NCI-H128 (cell line): Measurements from ENCODE around the gene HSD3B7.

Experiments
- DNase-seq: peaks from one replicate; lab custom pipeline; 2025; ENCODE audit not compliant: unreplicated experiment; lab: John Stamatoyannopoulos, UW

Gene HSD3B7

DNA sequence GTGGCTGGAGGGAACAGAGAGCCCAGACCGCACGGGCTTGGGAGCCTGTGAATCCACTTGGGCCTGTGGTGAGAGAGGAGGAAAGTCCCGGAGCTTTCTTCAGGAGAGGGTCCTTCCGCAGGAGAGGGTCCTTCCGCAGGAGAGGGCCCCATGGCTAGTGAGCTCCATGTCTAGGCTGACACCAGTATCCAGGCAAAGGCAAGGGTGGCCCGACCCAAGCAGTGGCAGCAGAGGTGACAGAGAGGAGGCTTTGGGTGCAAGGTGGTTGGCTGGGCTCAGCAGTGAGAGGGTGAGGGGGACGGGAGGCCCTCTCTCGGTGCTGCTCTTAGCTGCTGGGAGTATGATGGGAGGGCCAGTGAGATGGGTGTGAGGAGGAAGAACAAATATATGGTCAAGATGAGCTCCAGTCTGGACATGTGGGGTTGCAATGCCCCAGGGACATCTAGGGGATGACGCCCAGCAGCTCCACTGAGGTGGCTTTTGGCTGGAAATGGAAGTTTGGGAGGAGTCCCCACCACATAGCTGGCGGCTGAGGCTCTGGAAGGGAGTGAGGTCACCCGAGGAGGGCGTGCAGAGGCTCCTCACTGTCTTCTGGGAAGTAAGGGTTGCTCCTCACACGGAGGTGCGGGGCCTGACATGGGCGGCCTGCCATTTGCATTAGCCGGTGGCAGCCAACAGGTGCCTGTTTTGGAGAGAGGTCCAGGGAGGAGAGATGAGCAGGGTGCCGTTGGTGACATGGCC, 2.3 kb upstream of the HSD3B7 start:
- DNase-seq: no peak

DNA sequence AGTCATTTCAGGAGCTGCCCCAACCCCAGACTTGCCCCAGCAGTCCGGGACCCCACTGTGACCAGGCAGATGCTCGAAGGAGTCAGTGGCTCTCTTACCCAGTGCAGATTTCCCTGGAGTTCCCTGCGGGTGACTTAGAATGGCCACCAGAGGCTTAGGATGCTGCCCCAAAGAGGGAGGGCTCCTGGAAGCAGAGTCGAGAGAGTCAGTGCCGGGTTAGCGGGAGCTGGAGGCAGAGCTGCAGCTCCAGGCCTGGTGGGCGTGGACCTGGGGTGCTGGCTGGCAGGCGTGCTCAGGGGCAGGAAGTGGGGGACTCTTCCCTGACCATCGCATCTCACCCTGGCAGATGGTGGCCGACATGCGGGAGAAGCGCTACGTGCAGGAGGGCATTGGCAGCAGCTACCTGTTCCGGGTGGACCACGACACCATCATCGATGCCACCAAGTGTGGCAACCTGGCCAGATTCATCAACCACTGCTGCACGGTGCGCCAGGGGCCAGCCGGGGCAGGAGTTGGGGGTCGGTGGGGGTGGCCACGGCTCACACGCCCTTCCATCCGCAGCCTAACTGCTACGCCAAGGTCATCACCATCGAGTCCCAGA, 1.6 kb upstream of the HSD3B7 start:
- no peak for DNase-seq

DNA sequence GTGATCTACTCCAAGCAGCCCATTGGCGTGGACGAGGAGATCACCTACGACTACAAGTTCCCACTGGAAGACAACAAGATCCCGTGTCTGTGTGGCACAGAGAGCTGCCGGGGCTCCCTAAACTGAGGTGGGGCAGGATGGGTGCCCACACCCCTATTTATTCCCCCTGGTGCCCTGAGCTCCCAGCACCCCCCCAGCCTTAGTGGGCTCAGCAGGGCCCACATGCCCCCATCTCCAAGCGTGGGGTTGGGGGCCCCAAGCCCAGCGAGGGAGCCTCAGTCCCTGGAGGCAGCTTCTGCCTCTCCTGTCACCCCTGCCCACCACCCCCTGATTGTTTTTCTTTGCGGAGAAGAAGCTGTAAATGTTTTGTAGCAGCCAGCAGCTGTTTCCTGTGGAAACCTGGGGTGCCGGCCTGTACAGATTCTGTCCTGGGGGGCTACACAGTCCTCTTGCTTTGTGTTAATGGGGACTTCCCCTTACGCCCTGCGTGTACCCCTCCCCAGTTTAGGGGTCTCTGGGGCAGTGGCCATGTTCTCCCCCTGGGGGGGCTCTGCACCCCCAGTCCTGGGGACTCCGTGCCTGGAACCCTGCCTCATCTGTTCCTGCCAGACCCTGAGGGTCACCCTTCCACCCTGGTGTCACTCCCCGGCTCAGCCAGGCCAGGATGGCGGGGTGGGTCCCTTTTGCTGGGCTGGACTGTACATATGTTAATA, 953 bp upstream of the HSD3B7 start:
- DNase-seq: no peak

DNA sequence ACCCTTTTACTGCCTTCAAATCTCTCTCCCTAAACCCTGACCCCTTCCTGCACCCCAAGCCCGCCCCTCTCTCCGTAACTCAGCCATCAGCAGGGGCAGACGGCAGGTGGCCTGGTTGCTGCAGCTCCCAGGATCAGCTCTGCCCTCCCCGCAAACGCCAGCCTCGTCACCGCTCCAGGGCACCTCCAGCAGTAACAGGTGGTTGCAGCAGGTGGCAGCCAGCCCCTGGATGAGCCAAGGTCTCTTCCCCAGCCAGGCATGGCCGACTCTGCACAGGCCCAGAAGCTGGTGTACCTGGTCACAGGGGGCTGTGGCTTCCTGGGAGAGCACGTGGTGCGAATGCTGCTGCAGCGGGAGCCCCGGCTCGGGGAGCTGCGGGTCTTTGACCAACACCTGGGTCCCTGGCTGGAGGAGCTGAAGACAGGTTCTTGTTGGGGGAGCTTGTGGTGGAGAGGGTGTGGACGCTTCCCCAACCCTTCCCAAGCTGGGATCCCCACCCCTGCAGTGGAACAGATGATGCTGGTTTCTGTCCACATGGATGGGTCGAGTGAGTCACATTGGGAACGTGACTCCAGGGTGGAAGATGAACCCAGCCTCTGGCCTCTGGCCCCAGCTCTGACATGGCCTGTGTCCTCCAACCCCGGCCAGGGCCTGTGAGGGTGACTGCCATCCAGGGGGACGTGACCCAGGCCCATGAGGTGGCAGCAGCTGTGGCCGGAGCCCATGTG, 558 bp downstream of the HSD3B7 start:
- no peak for DNase-seq

DNA sequence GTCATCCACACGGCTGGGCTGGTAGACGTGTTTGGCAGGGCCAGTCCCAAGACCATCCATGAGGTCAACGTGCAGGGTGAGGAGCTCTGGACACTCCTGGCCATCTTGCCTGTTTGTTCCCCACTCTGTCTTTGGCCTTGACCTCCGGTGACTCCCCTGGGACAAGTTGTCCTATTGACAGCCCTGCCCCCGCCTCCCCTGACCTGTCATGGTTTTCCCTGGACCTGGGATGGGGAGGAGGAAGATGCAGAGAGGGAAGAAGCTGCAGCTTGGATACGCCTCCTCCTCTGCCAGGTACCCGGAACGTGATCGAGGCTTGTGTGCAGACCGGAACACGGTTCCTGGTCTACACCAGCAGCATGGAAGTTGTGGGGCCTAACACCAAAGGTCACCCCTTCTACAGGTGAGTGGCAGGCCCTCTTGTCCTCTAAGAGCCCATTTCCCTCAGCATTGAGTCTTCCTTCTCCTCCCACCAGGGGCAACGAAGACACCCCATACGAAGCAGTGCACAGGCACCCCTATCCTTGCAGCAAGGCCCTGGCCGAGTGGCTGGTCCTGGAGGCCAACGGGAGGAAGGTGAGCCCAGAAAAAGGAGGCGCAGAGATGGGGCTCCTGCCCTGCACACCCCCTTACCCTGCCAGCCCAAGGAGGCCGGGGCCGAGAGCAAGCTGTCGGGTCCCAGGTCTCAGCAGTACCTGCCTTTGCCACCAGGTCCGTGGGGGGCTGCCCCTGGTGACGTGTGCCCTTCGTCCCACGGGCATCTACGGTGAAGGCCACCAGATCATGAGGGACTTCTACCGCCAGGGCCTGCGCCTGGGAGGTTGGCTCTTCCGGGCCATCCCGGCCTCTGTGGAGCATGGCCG, 1.4 kb downstream of the HSD3B7 start:
- DNase-seq: no peak

DNA sequence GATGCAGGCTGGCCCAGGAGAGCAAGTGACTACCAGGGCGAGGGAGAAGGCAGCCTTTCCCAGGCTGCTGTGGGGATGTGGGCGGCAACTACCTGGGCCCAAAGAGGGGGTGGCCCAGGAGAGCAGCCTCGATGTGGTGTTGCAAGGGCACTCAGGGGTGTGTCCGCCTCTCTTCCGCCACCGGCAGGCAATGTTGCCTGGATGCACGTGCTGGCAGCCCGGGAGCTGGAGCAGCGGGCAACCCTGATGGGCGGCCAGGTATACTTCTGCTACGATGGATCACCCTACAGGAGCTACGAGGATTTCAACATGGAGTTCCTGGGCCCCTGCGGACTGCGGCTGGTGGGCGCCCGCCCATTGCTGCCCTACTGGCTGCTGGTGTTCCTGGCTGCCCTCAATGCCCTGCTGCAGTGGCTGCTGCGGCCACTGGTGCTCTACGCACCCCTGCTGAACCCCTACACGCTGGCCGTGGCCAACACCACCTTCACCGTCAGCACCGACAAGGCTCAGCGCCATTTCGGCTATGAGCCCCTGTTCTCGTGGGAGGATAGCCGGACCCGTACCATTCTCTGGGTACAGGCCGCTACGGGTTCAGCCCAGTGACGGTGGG, 2.7 kb downstream of the HSD3B7 start:
- no peak for DNase-seq

DNA sequence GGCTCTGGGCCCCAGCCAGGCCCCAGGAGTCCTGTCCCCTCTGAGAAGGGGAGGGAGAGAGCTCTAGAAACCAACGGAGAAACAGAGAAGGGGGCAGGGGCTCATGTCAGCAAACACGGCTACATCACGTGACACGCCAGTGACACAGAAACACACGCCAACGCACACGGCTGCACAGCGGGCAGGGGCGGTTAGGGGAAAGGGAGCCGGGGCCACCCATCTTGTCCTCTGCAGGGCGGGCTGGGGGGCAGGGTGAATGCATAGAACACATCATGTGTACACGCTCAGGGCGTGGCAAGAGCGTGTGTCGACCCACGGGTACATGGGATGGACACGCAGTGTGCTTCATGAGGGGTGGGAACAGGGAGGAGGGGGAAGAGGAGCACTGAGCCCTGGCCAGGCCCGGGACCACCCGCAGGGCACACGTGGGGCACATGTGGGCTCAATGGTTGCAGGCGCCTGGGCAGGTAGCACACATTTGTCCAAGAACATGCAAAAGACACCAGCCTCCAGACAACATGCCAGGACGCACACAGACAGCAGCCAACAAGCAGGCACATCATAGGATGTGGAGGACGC, 4.6 kb downstream of the HSD3B7 start:
- DNase-seq: no peak

DNA sequence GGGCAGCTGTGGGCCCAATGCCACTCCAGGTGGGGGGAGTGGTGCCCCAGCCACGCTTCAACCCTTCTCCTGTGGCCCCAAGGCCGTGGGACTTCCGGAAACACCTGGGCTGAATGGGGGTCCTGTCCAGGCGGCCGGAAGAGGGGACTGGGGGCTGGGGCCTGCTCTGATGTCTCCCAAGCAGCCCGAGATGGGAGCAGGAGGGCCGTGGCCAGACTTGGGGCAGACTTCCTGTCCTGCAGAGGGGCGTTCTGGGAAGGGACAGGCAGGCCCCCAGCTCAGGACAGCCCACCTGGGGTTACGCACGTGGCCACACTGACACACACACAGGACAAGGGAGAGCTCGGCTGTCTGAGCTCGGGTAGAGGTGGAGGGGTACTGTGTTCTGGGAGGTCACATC, 5.1 kb downstream of the HSD3B7 start:
- no peak for DNase-seq

DNA sequence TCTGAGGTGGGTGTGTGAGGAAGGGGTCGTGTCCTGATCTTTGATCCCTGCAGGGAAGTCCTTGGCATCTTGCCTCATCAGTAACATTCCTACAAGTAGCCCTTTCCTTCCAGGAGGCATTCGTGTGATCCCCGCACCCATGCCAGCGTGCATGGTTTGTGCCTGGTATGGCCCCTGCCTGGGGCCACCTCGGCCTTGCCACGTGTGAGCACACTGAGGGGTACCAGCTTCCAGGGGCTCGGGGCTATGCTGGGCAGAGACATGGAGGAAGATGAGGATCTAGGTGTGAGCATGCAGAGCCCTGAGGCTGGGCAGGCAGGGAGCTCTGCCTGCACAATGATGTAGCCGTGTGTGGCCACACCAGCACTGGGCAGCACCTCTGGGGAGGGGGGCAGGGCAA, 6.0 kb downstream of the HSD3B7 start:
- no peak for DNase-seq

DNA sequence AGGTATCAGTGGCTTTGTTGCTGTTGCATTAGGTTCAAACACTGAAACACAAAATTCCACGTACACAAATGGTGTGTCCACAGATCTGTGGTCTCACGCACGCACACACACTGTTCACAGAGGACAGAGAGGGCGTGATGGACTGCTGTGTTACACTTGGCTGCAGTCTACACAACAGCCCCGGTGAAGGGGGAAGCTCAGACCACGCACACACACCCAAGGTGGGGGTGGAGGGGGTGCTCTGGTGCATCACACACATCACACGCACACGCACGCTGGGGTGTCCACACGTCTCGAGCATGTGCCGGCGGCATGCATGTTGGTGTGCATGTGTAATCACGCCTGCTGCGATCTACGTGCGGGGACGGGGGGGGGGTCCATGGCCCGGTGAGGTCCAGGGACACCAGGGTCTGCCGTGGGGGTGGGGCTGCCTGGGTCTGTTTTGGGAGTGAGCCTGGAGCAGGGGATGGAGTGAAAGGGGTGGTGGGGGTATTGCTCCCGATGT, 7.3 kb downstream of the HSD3B7 start:
- no peak for DNase-seq

DNA sequence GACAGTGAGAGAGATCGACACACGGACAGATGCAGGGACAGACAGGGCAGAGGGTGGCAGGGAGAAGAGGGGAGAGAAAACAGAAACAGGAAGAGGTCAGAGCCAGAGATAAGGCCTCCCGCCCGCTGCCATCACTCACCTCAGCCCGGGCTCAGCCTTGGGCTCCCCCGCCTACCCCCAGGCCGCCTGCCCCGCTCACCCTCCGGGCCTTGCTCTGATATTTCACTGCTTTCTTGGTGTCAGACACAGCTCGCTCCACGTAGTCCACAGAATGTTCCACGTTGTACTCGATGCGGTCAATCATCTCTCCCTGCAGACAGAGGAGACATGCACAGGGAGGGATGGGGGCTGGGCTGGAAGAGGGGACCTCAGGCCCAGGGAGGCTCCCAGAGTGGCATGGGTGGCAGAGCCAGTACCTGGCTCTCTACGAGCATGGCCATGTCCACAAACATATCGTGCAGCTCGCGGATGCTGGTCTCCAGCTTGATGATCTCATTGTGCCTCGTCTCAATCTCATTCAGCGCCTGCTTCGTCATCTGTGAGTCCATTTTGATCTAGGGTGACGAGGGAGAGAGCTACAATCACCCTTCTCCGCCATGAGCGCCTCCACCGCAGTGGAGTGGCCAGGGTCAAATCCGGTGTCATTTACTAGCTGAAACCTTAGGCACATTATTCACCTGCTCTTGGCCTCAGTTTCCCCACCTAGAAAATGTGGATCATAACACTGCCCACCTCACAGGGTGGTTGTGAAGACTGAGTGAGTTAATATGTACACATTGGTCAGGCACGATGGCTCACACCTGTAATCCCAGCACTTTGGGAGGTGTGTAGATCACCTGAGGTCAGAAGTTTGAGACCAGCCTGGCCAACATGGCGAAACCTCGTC, 8.2 kb downstream of the HSD3B7 start:
- no peak for DNase-seq

DNA sequence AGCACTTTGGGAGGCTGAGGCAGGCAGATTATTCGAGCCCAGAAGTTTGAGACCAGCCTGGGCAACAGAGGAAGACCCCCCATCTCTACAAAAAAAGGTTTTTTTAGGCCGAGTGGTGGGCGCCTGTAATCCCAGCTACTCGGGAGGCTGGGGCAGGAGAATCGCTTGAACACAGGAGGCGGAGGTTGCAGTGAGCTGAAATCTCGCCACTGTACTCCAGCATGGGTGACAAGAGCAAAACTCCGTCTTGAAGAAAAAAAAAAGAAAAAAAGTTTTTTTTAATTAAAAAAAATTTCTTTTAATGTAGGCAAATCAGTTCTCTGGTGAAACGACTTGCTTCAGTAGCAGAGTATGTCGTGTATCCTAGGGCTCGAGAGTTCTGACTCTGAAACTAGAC, 10.9 kb downstream of the HSD3B7 start:
- DNase-seq: no peak

DNA sequence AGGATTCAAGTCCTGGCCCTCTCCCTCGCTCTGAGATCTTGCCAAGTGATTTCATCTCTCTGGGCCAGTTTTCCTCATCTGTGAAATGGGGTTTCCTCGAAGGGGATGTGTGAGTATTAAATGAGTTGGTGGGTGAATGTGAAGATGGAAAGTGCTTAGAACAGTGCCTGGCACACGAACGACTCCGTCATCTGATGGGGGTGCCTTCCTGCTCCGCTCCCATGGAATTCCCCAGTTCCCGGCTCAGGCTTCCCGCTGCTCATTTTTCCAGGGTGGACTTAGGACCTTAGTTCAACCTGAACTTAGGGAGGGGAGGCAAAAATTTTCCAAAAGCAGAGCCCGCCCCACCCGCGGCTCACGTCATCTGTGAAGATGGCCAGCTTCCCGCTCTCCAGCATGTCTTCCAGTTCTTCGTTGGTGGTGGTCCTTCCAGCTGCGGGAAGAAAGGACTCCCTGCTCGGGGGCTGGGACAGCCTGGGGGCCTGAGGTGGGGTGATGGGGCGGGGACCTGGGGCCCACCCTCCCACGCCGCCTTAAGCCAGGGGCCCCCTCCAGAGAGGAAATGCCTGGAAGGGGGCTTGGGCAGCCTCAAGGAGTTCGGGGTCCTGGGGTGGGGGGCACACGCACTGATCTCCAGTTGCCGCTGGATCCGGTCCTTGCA, 11.4 kb downstream of the HSD3B7 start:
- no peak for DNase-seq

DNA sequence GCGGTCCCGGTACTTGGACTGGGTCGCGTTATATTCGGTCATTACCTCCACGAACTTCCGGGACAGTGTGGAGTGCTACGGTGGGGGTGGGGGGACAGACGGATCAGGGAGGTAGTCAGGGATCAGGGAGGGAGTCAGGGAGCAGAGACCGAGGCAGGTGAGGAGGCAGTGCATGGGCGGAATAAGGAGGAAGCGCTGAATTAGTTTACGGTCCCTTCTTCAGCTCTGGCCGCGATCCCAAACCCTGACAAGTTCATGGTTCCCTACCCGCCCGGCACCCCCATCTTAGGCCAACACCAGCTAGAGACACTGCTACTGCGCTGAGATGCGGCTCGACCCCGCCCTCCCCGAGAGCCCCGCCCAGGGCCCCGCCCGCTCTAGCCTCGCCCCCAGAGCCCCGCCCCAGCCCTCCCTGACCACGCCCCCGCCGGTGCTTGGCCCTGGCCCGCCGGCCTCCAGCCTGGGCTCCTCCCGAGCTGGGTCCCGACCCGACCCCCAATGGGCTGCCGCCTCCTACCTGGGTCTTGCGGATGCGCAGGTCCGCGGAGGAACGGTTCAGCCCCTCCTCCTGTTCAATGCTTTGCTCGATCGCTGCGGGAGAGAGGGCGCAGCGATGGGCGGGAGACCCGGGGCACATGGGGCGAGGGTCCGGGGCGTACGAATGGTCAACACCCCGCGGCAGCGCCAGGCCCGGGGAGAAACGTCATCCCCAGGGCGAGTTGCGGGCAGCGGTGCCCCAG, 12.1 kb downstream of the HSD3B7 start:
- no peak for DNase-seq

DNA sequence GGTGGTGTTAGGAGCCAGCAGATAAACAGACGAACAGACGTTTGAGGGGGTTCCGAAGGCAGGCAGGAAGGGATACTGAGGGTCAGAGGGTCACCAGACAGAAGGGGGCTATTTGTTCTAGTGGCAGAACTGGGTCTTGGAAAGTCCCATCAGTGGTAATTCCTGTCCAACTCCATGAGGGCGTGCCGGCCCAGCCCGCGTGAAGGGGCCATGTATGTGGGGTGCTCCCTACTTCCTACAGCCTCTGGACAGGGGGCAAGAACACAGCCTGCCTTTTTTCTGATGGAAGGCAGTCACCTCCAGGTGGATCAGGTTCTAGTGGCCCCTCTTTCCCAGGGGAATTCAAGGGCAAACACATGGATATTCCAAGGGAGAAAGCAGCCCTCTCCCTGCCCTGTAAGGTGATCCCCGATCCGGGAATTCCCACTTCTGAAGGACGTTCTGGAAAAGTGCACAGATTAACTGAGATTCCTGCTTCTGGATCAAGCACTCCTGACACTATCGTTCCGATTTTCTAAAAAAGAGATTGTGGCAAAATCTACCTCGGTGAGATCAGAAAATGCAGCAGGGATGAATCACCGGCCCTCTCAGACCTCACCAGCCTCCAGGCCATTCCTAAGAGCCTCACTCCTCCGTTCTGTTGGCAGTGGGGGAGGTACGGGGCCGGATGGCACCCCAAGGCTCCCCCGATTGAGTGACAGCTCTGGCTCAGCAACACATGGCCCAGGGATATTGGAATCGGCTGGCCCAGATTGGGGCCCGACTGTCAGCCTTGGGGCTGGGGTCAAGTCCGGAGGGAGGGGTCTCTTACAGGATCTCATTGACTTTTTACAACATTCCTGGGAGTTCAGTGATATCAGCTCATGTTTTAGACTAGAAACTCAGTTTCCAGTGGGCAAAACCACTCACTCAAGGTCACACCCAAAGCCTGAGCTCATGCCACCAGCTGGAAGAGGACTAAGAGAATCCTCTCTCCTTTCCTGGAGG, 13.0 kb downstream of the HSD3B7 start:
- no peak for DNase-seq
